Kidney (tissue), 14 donors: ENCODE data around the gene ROR2. TPM values are rescaled to one million over a fixed set of nuclear protein-coding genes. Genes with fewer than 3 reads are reported as not detected.
A peak's percentile ranks its signal among the peaks of the same experiment; 100 is the strongest.

Experiments used
- DNase-seq, 5 donors: peaks; one replicate each; pipeline ENCODE4 v3.0.0-alpha.2; 2013 to 2020
- FAIRE-seq: peaks from 2 replicates; lab custom pipeline; 2012; peaks lifted over from hg19 to GRCh38; lab: Jason Lieb, UNC
- H3K27ac ChIP-seq, 2 donors: one replicate each; pipeline ENCODE4 v1.7.0; 2013; ENCODE audit warnings: low read depth in 2 of 2, low read length in 2 of 2, inconsistent platforms in 1 of 2
- H3K27me3 ChIP-seq: one replicate; pipeline ENCODE4 v1.7.1; 2013; ENCODE audit warnings: low read length, inconsistent platforms; ENCODE audit not compliant: control insufficient read depth, insufficient read depth
- H3K36me3 ChIP-seq, 3 donors: one replicate each; pipeline versions ENCODE4 v1.7.0 to v1.7.1; 2013; ENCODE audit warnings: low read length in 3 of 3, control low read depth in 1 of 3, inconsistent platforms in 1 of 3; ENCODE audit not compliant: insufficient read depth in 3 of 3, control insufficient read depth in 2 of 3
- H3K4me1 ChIP-seq, 3 donors: one replicate each; pipeline versions ENCODE4 v1.7.0 to v1.7.1; 2013; ENCODE audit warnings: low read length in 3 of 3, inconsistent platforms in 1 of 3, low read depth in 1 of 3; ENCODE audit not compliant: control insufficient read depth in 2 of 3, insufficient read depth in 2 of 3
- H3K4me3 ChIP-seq, 3 donors: one replicate each; pipeline versions ENCODE4 v1.7.0 to v1.8.1; 2013; ENCODE audit warnings: low read length in 3 of 3, control low read depth in 1 of 3, inconsistent platforms in 1 of 3
- H3K9ac ChIP-seq, 3 donors: one replicate each; pipeline versions ENCODE4 v1.7.0 to v1.7.1; 2013; ENCODE audit warnings: low read length in 3 of 3, control low read depth in 1 of 3, inconsistent platforms in 1 of 3
- H3K9me3 ChIP-seq, 3 donors: one replicate each; pipeline versions ENCODE4 v1.7.0 to v1.7.1; 2013; ENCODE audit warnings: low read length in 3 of 3, control low read depth in 1 of 3, inconsistent platforms in 1 of 3; ENCODE audit not compliant: control insufficient read depth in 2 of 3, insufficient read depth in 1 of 3
- intact Hi-C: fragments of 100-400 bp; cut with DNase I; formaldehyde crosslinking; loops from one replicate; pipeline ENCODE4 v1.11.1; 2022
- polyA plus RNA-seq: library from polyadenylated mRNA; stranded (reverse); fragments of 350-450 nt; fragmentation: Illumina TruSeq; extraction: RNeasy Lipid Tissue Mini Kit (QIAGEN cat#74804); gene quantifications from one replicate; pipeline ENCODE4 v1.2.3, GENCODE V29; 2014; ENCODE audit warnings: low read depth, low replicate concordance; ENCODE audit not compliant: insufficient read depth
- total RNA-seq: library from RNA; stranded (reverse); fragmentation: NEBNext Ultra II Directional; extraction: Animal tissue kit (Norgen Biotek cat#: 25700); gene quantifications from one replicate; pipeline ENCODE4 v1.2.1, GENCODE V29; 2021
- TF ChIP-seq, protein P1 (sequence below): IDR thresholded peaks from 3 replicates; pipeline ENCODE4 v1.5.1; 2012; ENCODE audit warnings: mild to moderate bottlenecking, moderate library complexity, borderline replicate concordance; ENCODE audit not compliant: insufficient read depth; ENCODE audit errors: extremely low read depth
- donor health status: control.
- donor health status: control.
- donor health status: control.
- donor health status: control.
- donor health status: control.
- donor health status: DM: yes; HTN: yes; CAD: no.
- donor health status: Normal renal cell carcinoma (clear cell type).

Gene ROR2
- total and polyA plus RNA-seq, 2 donors from 2014 or later = 1.5 to 5.7 TPM

DNA sequence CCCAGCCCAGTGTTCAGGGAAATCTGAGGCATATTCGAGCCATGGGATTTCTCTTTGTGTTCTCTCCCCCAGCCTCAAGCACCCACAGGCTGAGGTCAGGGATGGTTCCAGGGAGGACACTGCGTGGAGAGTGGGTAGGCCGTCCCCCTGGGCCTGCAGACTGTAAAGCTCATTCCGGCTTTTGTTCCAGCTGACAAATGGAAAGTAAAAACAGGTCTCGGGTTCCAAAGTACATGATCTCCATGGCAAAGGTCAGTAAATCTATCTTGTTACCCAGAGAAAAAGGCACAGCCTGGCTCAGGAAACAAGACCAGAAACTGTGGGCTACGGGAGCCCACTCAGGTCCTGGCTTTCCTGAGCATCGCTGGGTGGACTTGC lies 116.2 kb downstream of the ROR2 start:
- DNase-seq = peak in 4 of 5 donors; percentile 63 to 86 (median 74)
- H3K9me3 ChIP-seq = no peaks in the 10 kb centered on the region
- intact Hi-C loops = no loop called here
- H3K4me1 ChIP-seq = no peaks in the 10 kb centered on the region
- H3K4me3 ChIP-seq = no peak overlapping the region
- TF ChIP-seq, protein P1, sequence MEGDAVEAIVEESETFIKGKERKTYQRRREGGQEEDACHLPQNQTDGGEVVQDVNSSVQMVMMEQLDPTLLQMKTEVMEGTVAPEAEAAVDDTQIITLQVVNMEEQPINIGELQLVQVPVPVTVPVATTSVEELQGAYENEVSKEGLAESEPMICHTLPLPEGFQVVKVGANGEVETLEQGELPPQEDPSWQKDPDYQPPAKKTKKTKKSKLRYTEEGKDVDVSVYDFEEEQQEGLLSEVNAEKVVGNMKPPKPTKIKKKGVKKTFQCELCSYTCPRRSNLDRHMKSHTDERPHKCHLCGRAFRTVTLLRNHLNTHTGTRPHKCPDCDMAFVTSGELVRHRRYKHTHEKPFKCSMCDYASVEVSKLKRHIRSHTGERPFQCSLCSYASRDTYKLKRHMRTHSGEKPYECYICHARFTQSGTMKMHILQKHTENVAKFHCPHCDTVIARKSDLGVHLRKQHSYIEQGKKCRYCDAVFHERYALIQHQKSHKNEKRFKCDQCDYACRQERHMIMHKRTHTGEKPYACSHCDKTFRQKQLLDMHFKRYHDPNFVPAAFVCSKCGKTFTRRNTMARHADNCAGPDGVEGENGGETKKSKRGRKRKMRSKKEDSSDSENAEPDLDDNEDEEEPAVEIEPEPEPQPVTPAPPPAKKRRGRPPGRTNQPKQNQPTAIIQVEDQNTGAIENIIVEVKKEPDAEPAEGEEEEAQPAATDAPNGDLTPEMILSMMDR = no peak
- H3K9ac ChIP-seq = no peak overlapping the region
- no peaks in the 10 kb centered on the region for H3K27me3 ChIP-seq
- no peaks in the 10 kb centered on the region for H3K36me3 ChIP-seq
- no peak overlapping the region for H3K27ac ChIP-seq
- no peak for FAIRE-seq

DNA sequence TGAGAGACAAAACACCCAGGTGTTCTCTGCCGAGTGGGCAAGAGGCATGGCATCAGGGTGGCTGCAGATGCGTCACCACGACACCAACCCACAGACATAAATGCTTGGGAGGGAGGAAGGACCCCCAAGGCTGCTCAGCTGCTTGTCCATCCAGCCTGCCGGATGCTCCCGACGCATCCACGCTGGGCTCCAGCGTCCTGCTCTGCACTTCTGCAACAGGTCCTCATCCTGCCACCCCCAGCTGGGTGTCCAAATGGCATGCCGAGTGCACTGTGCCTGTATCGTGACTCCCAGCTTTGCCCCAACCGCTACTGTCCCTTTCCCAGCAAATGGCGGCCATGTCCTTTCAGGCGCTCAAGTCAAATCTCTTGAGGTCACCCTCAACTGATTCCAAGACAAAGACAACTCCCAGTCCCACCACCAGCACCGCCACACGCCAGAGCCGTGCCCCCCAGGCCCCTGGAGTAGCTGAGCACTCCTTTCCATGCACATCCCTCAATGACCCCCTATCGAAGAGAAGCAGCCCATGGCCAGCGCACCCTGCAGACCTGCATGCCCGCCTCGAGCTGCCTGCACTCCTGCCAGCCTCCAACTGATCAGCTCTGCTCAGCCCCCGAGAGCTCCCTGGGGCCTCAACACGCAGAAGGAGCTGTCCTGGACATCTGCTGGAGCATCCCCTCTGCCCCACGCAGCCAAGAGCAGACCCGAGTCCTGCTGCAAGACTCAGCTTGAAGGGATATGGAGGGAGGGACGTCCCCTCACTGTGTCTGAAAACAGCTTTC lies 116.7 kb downstream of the ROR2 start:
- intact Hi-C loops = no loop called here
- no peak for FAIRE-seq
- DNase-seq = no peak
- no peaks in the 10 kb centered on the region for H3K27me3 ChIP-seq
- no peak overlapping the region for H3K4me3 ChIP-seq
- TF ChIP-seq, protein P1 = no peak
- no peaks in the 10 kb centered on the region for H3K4me1 ChIP-seq
- H3K27ac ChIP-seq = no peak overlapping the region
- H3K9ac ChIP-seq = no peak overlapping the region
- no peaks in the 10 kb centered on the region for H3K9me3 ChIP-seq
- H3K36me3 ChIP-seq = no peaks in the 10 kb centered on the region

DNA sequence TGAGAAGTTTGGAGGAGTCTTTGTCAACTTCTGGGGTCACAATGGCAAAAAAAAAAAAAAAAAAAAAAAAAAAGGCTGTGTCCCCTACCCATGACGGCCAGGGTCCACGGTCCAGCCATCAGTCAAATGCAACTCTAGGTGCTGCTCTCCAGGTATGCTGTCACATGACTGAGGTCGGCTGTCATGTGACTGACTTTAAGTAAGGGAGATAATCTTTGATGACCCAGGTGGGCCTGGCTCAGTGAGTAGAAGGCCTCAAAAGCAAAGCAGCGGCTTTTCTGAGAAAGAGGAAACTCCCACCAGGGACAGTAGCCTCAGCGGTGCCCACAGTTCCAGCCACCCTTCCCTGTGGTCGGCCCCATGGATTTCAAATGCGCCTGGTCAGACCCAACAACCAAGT lies 117.7 kb downstream of the ROR2 start:
- Histone ChIP-seq H3K4me3 (no peak overlapping the region), H3K27me3 (no peaks in the 10 kb centered on the region), H3K4me1 (no peaks in the 10 kb centered on the region), H3K36me3 (no peaks in the 10 kb centered on the region), H3K27ac (no peak overlapping the region), H3K9ac (no peak overlapping the region), H3K9me3 (no peaks in the 10 kb centered on the region)
- TF ChIP-seq, protein P1 = no peak
- FAIRE-seq (no peak), DNase-seq (peak in 1 of 5 donors; percentile 25)
- intact Hi-C loops = no loop called here
